HG03097 (cell line): ENCODE results near the gene DRC7.
"Not testable (repeated sequence)": the region's sequence is repeated elsewhere in the genome, so short reads cannot be mapped to it uniquely, and the experiment has no call there.

ENCODE experiments used
- ATAC-seq: cut with Tn5 transposase; IDR thresholded peaks from one replicate; pipeline ENCODE4 v1.9.1; 2021; ENCODE audit not compliant: unreplicated experiment, low FRiP score

Gene DRC7

GRCh38 chr16:57660715-57661463 is 33.7 kb upstream of the DRC7 start:
- no peak for ATAC-seq

- no peak for ATAC-seq
These were observed 33.1 kb upstream of the DRC7 start for GRCh38 chr16:57661510-57661909.

GRCh38 chr16:57661936-57662906 is 32.4 kb upstream of the DRC7 start:
- no peak for ATAC-seq

DNA sequence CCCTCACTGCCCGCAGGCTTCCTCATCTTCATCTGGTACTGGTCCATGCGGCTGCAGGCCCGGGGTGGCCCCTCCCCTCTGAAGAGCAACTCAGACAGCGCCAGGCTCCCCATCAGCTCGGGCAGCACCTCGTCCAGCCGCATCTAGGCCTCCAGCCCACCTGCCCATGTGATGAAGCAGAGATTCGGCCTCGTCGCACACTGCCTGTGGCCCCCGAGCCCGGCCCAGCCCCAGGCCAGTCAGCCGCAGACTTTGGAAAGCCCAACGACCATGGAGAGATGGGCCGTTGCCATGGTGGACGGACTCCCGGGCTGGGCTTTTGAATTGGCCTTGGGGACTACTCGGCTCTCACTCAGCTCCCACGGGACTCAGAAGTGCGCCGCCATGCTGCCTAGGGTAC is 31.2 kb upstream of the DRC7 start:
- ATAC-seq = no peak

- ATAC-seq = no peak
These were observed 30.5 kb upstream of the DRC7 start for GRCh38 chr16:57663917-57664661.

DNA sequence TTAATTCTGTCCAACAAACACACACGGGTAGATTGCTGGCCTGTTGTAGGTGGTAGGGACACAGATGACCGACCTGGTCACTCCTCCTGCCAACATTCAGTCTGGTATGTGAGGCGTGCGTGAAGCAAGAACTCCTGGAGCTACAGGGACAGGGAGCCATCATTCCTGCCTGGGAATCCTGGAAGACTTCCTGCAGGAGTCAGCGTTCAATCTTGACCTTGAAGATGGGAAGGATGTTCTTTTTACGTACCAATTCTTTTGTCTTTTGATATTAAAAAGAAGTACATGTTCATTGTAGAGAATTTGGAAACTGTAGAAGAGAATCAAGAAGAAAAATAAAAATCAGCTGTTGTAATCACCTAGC is 30.0 kb upstream of the DRC7 start:
- ATAC-seq = no peak

GRCh38 chr16:57665541-57665940 is 29.1 kb upstream of the DRC7 start:
- ATAC-seq = no peak

GRCh38 chr16:57666353-57667047 is 28.1 kb upstream of the DRC7 start:
- no peak for ATAC-seq

- ATAC-seq = no peak
These were observed 27.5 kb upstream of the DRC7 start for GRCh38 chr16:57667048-57667525.

DNA sequence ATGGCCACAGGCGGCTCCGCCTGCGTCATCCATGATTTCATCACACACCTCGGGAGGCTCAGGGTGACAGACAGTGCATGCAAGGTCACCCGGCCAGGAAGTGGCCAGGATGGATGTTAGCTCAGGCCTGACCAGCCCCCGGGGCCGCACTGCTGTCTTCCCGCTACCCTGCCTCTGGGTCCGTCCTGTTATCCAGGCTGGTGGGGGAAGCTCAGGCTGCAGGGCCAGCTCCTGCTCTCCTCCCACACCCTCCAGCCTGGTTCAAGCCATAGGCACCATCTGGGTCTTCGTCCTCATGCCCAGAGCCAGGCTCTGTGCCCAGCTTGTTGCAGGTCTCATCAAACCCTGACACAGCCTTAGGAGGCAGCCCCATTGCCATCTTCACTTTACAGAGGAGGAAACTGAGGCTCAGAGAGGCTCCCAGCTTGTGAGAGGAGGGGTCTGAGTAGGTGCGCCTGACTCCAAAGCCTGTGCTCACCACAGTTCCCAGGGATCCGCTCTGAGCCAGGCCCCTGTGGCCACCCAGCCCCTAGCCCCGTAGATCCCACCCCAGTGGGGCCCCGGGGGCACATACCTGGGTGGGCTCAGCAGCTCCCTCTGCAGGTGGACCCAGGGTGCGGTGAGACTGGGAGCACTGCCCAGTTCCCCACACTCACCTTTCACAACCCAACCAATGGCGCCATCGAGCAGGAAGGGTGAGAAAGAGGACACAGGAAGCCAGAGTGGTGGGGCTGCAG is 26.9 kb upstream of the DRC7 start:
- no peak for ATAC-seq

DNA sequence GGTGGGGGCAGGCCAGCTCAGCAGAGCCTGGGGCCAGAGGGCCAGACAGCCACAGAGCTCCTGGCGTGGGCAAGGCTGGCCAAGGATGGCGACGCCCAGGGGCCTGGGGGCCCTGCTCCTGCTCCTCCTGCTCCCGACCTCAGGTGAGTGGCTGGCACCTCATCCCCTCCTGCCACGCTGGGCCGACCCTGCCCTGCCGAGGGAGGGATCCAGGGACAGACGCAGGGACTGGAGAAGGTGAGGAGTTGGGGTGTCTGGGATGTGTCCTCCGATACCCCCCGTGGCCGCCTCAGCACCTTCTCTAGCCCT is 26.4 kb upstream of the DRC7 start, which contains the start of gene ADGRG3:
Gene ADGRG3 (plus strand): TSS at position 44 of the 309 bp plus-strand sequence. CDS start 42 bp downstream, at position 86.
- ATAC-seq = no peak

GRCh38 chr16:57668630-57669475 is 25.8 kb upstream of the DRC7 start:
- no peak for ATAC-seq

DNA sequence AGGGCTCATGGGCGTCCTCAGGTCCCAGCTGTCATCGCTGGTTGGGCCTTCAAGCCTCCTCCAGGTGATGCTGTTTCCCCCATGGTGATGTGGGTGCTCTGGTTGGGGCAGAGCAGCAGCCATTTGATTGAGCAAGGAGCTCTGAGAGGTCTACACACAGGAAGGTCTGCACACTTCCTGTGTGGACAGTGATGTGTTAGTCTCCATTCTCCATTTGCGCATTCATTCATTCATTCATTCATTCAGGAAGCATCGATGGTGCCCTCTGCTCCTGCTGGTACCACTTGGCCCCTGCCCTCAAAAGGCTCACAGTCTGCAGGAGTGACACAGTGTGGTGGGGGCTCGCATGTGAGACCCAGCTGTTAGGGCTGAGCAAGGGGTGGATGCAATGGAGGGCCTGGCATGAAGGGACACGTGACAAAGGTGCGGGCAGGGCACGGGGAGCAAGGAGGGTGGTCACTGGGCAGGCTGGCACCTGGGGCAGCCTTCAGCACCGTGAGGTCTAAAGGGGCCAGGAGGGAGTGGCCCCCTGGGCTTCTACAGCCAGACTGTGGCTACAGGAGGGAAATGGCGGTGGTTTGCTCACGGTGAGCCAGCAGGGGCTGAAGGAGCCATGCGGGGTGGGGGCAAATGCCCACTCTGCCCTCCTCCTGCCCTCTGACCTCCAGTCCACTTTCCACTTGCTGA is 25.0 kb upstream of the DRC7 start:
- no peak for ATAC-seq

DNA sequence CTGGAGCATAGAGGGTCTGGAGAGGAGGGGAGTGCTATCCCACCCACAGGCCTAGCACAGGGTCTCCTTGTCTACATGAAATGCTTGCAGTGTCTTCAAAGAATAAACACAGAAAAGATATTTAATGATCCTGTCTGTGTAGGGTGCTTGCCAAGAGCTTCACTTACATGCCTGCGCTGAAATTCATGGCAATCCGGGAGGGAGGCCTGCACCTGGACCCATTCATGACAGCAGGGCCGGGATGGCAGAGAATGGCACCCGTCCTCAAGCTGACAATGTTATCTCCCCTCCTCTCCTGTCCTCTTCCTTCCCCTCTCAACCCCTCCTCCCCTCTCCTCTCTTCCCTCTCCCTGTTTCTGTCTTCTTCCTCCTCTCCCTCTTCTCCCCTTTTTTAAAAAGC is 24.4 kb upstream of the DRC7 start:
- no peak for ATAC-seq

DNA sequence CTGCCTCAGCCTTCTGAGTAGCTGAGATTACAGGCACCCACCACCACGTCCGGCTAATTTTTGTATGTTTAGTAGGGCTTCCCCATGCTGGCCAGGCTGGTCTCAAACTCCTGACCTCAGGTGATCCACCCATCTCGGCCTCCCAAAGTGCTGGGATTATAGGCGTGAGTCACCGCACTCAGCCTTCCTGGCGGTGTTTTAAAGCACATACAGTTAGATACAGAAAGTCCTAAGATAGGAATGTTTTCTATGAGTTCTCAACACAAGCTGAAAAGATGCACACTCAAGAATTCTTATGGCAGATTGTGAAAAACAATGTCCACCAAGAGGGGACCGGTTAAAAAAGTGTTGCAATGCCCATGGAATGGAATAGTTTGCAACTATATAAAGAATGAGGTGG is 23.2 kb upstream of the DRC7 start:
- ATAC-seq = not testable (repeated sequence)

DNA sequence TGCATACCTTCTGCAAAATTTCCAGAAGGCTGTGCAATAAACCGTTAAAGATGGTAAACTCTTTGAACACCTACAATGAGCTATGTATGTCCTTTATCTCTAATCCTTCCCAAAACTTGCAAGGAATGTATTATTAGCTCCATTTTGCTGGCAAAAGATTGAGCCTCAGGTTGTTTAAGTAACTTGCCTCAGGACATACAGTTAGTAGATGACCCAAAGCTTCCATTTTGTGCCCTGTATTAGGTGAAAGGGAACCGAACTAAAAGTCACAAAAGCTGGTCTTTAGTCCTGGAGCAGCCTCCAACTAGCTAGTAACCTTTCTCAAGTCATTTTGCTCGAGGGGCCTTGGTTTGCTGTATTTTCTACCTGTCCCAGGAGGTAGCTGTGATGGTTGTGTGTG is 22.2 kb upstream of the DRC7 start:
- ATAC-seq = no peak

GRCh38 chr16:57672824-57673223 is 21.8 kb upstream of the DRC7 start:
- ATAC-seq = no peak
